ENCODE results near the gene IL10. TPM values are rescaled to one million over a fixed set of nuclear protein-coding genes. Genes with fewer than 3 reads are reported as not detected.

IL10 gene
- total RNA-seq, 1 experiment from 2014 or later: not detected

DNA sequence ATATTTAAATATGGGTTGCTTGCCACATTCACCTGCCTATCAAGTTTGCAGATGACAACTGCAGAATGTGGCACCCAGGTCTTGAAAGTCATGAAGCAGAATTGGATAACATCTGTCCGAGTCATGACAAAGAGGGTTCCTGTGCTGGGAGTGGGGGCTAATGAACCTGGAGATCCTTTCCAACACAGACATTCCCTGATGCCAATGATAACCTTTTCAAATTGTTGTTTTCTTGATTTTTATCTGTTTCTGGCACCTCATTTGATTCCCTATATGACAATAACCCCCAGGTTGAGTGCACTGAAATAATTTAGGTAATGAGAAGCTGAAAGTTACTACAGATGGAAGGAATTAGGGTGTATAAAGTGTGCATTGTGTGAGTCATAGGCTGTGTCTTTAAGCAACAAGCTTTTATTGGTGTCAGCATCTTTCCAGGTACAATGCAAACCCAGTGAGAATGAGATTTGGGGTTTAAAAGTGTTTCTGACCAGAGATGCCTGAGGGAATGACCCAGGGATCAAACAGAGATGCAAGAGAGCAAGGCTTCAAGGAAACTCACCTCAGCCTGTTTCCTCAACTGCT, 32.0 kb upstream of the IL10 start:
- CTCF ChIA-PET: interaction anchor here (0.6 to 1.6 kb wide), 3 partner anchors 59 to 178 kb away, joined by 3 to 5 read pairs (median 4); no protein-coding TSS in a partner anchor
- Mint-ChIP-seq H3K27me3 (ENCODE audit: unreplicated experiment) (peaks cover 100% of the 10 kb centered on the region), H3K4me1 (ENCODE audit: low read depth, unreplicated experiment) (no peaks in the 10 kb centered on the region), H3K36me3 (ENCODE audit: insufficient read depth, unreplicated experiment) (no peaks in the 10 kb centered on the region), H3K4me3 (ENCODE audit: low read depth, unreplicated experiment) (no peak overlapping the region), H3K9me3 (ENCODE audit: low read depth, unreplicated experiment) (no peaks in the 10 kb centered on the region), H3K27ac (ENCODE audit: unreplicated experiment) (no peak overlapping the region)
- intact Hi-C loops (cut with micrococcal nuclease; ENCODE audit: unreplicated experiment): loop anchor here (10.0 kb wide), 1 partner anchor 271 kb away; no protein-coding TSS in a partner anchor
- no TSS peak for BruUV-seq (replicated peaks)
- DNase-seq: no peak
- TF ChIP-seq, protein P1, sequence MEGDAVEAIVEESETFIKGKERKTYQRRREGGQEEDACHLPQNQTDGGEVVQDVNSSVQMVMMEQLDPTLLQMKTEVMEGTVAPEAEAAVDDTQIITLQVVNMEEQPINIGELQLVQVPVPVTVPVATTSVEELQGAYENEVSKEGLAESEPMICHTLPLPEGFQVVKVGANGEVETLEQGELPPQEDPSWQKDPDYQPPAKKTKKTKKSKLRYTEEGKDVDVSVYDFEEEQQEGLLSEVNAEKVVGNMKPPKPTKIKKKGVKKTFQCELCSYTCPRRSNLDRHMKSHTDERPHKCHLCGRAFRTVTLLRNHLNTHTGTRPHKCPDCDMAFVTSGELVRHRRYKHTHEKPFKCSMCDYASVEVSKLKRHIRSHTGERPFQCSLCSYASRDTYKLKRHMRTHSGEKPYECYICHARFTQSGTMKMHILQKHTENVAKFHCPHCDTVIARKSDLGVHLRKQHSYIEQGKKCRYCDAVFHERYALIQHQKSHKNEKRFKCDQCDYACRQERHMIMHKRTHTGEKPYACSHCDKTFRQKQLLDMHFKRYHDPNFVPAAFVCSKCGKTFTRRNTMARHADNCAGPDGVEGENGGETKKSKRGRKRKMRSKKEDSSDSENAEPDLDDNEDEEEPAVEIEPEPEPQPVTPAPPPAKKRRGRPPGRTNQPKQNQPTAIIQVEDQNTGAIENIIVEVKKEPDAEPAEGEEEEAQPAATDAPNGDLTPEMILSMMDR (IDR thresholded peaks at IDR 0.05; ENCODE audit: unreplicated experiment): no peak

GRCh38 chr1:206803221-206803730, 31.0 kb upstream of the IL10 start:
- DNase-seq: no peak
- no peak overlapping the region for H3K4me3 Mint-ChIP-seq (ENCODE audit: low read depth, unreplicated experiment)
- TF ChIP-seq, protein P1 (IDR thresholded peaks at IDR 0.05; ENCODE audit: unreplicated experiment): no peak
- CTCF ChIA-PET: interaction anchor here (1.6 kb wide), 1 partner anchor 109 kb away, joined by 5 read pairs; no protein-coding TSS in a partner anchor
- peaks cover 100% of the 10 kb centered on the region for H3K27me3 Mint-ChIP-seq (ENCODE audit: unreplicated experiment)
- BruUV-seq (replicated peaks): no TSS peak
- no peaks in the 10 kb centered on the region for H3K9me3 Mint-ChIP-seq (ENCODE audit: low read depth, unreplicated experiment)
- H3K27ac Mint-ChIP-seq (ENCODE audit: unreplicated experiment): no peak overlapping the region
- H3K4me1 Mint-ChIP-seq (ENCODE audit: low read depth, unreplicated experiment): no peaks in the 10 kb centered on the region
- intact Hi-C loops (cut with micrococcal nuclease; ENCODE audit: unreplicated experiment): loop anchor here (10.0 kb wide), 1 partner anchor 272 kb away; no protein-coding TSS in a partner anchor
- no peaks in the 10 kb centered on the region for H3K36me3 Mint-ChIP-seq (ENCODE audit: insufficient read depth, unreplicated experiment)

DNA sequence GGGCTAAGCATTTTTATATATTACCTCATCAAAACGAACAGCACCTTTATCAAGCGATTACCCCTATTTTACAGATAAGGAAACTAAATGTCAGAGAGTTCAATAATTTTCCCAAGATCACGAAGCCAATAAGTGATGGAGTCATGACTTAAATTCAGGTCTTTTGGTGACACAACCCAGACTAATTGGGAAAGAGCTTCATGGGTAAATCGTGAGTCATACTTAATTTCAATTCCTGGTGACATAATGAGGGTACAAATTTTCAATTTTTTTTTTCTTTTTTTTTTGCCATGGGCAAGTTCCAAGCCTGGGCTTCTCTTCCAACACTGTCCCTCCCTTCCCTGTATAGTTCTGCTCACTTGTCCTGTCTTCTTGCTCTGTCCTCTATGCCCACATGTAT, 30.1 kb upstream of the IL10 start:
- Mint-ChIP-seq H3K27me3 (ENCODE audit: unreplicated experiment) (peaks cover 96% of the 10 kb centered on the region), H3K36me3 (ENCODE audit: insufficient read depth, unreplicated experiment) (no peaks in the 10 kb centered on the region), H3K9me3 (ENCODE audit: low read depth, unreplicated experiment) (no peaks in the 10 kb centered on the region), H3K27ac (ENCODE audit: unreplicated experiment) (no peak overlapping the region), H3K4me3 (ENCODE audit: low read depth, unreplicated experiment) (no peak overlapping the region), H3K4me1 (ENCODE audit: low read depth, unreplicated experiment) (no peaks in the 10 kb centered on the region)
- CTCF ChIA-PET: interaction anchor here (0.6 kb wide), 1 partner anchor 152 kb away, joined by 13 read pairs; no protein-coding TSS in a partner anchor
- no TSS peak for BruUV-seq (replicated peaks)
- TF ChIP-seq, protein P1 (IDR thresholded peaks at IDR 0.05; ENCODE audit: unreplicated experiment): no peak
- intact Hi-C loops (cut with micrococcal nuclease; ENCODE audit: unreplicated experiment): loop anchor here (10.0 kb wide), 1 partner anchor 272 kb away; no protein-coding TSS in a partner anchor
- DNase-seq: no peak

- TF ChIP-seq, protein P1 (IDR thresholded peaks at IDR 0.05; ENCODE audit: unreplicated experiment): no peak
- Mint-ChIP-seq H3K27me3 (ENCODE audit: unreplicated experiment) (peaks cover 86% of the 10 kb centered on the region), H3K4me3 (ENCODE audit: low read depth, unreplicated experiment) (no peak overlapping the region), H3K4me1 (ENCODE audit: low read depth, unreplicated experiment) (no peaks in the 10 kb centered on the region), H3K36me3 (ENCODE audit: insufficient read depth, unreplicated experiment) (no peaks in the 10 kb centered on the region), H3K9me3 (ENCODE audit: low read depth, unreplicated experiment) (no peaks in the 10 kb centered on the region), H3K27ac (ENCODE audit: unreplicated experiment) (no peak overlapping the region)
- CTCF ChIA-PET: interaction anchor here (0.6 kb wide), 1 partner anchor 180 kb away, joined by 3 read pairs; no protein-coding TSS in a partner anchor
- no TSS peak for BruUV-seq (replicated peaks)
- DNase-seq: no peak
- intact Hi-C loops (cut with micrococcal nuclease; ENCODE audit: unreplicated experiment): loop anchor here (10.0 kb wide), 1 partner anchor 273 kb away; no protein-coding TSS in a partner anchor
These were observed 29.2 kb upstream of the IL10 start for GRCh38 chr1:206801467-206801866.
